Stimulated activated CD8-positive, alpha-beta memory T cell treated with anti-CD3 and anti-CD28 coated beads, Interleukin-4, amount 100 ng/mL, for 1 hour (primary cell): ENCODE data around the gene KRT1.
"Not testable (repeated sequence)": the region's sequence is repeated elsewhere in the genome, so short reads cannot be mapped to it uniquely, and the experiment has no call there.

Experiments
- DNase-seq, 2 donors: peaks; one replicate each; pipeline ENCODE4 v3.0.0-alpha.2; 2020; ENCODE audit warnings: low read depth in 2 of 2, low spot score in 1 of 2

The KRT1 gene

GRCh38 chr12:52683575-52684300 is 3.5 kb upstream of the KRT1 start:
- no peak for DNase-seq

- no peak for DNase-seq
These were observed 2.8 kb upstream of the KRT1 start for GRCh38 chr12:52682938-52683574.

GRCh38 chr12:52682381-52682660 is 2.1 kb upstream of the KRT1 start:
- no peak for DNase-seq

GRCh38 chr12:52681526-52682380 is 1.5 kb upstream of the KRT1 start:
- peak in 1 of 2 donors; percentile 31 for DNase-seq

GRCh38 chr12:52679875-52680274 is 332 bp downstream of the KRT1 start:
- no peak for DNase-seq

- no peak for DNase-seq
These were observed 2.5 kb downstream of the KRT1 start for GRCh38 chr12:52677671-52678070.

- no peak for DNase-seq
These were observed 3.1 kb downstream of the KRT1 start for GRCh38 chr12:52677126-52677525.

- DNase-seq: no peak
These were observed 4.0 kb downstream of the KRT1 start for GRCh38 chr12:52676163-52676562.

GRCh38 chr12:52675301-52675701 is 4.9 kb downstream of the KRT1 start:
- no peak for DNase-seq

- DNase-seq: no peak
These were observed 5.8 kb downstream of the KRT1 start for GRCh38 chr12:52674433-52674775.

- DNase-seq: no peak
These were observed 6.3 kb downstream of the KRT1 start for GRCh38 chr12:52673713-52674432.

- no peak for DNase-seq
These were observed 7.0 kb downstream of the KRT1 start for GRCh38 chr12:52673217-52673616.

- no peak for DNase-seq
These were observed 7.8 kb downstream of the KRT1 start for GRCh38 chr12:52672321-52672933.

- no peak for DNase-seq
These were observed 9.2 kb downstream of the KRT1 start for GRCh38 chr12:52670961-52671360.

- DNase-seq: no peak
These were observed 9.7 kb downstream of the KRT1 start for GRCh38 chr12:52670506-52670905.

- DNase-seq: not testable (repeated sequence)
These were observed 10.3 kb downstream of the KRT1 start for GRCh38 chr12:52669941-52670340.

GRCh38 chr12:52669426-52669825 is 10.8 kb downstream of the KRT1 start:
- DNase-seq: no peak

GRCh38 chr12:52667931-52668330 is 12.3 kb downstream of the KRT1 start:
- DNase-seq: no peak

- no peak for DNase-seq
These were observed 12.7 kb downstream of the KRT1 start for GRCh38 chr12:52667509-52667908.

- DNase-seq: no peak
These were observed 13.7 kb downstream of the KRT1 start for GRCh38 chr12:52666471-52666870.

- no peak for DNase-seq
These were observed 16.8 kb downstream of the KRT1 start for GRCh38 chr12:52663420-52663819.
